ENCODE data around the gene SERPINI2. TPM values are rescaled to one million over a fixed set of nuclear protein-coding genes. Genes with fewer than 3 reads are reported as not detected.

Gene SERPINI2
- total and polyA plus RNA-seq, 2 of the 13 experiments (the other 11 are each of a cell fraction or from before 2014, with no cell fraction given) = not detected

DNA sequence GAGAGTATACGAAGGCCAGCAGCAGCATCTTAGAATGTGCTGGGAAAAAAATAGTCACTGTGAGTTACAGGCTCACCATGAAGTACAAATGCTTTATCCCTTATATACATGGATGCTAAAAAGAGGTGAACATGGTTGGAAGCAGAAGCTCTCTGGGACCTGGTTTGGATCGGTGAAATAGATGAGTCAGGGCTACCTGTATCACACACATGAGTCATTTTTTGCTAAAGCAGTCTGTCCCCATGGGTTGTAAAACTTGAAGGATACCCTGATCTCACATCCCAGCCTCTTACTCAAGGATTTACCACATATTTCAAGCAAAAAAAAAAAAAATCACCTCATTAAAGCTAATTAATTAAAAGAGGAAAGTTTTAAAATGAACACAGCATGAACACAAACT, 6.9 kb upstream of the SERPINI2 start (continued):
- TF ChIP-seq, protein P1, sequence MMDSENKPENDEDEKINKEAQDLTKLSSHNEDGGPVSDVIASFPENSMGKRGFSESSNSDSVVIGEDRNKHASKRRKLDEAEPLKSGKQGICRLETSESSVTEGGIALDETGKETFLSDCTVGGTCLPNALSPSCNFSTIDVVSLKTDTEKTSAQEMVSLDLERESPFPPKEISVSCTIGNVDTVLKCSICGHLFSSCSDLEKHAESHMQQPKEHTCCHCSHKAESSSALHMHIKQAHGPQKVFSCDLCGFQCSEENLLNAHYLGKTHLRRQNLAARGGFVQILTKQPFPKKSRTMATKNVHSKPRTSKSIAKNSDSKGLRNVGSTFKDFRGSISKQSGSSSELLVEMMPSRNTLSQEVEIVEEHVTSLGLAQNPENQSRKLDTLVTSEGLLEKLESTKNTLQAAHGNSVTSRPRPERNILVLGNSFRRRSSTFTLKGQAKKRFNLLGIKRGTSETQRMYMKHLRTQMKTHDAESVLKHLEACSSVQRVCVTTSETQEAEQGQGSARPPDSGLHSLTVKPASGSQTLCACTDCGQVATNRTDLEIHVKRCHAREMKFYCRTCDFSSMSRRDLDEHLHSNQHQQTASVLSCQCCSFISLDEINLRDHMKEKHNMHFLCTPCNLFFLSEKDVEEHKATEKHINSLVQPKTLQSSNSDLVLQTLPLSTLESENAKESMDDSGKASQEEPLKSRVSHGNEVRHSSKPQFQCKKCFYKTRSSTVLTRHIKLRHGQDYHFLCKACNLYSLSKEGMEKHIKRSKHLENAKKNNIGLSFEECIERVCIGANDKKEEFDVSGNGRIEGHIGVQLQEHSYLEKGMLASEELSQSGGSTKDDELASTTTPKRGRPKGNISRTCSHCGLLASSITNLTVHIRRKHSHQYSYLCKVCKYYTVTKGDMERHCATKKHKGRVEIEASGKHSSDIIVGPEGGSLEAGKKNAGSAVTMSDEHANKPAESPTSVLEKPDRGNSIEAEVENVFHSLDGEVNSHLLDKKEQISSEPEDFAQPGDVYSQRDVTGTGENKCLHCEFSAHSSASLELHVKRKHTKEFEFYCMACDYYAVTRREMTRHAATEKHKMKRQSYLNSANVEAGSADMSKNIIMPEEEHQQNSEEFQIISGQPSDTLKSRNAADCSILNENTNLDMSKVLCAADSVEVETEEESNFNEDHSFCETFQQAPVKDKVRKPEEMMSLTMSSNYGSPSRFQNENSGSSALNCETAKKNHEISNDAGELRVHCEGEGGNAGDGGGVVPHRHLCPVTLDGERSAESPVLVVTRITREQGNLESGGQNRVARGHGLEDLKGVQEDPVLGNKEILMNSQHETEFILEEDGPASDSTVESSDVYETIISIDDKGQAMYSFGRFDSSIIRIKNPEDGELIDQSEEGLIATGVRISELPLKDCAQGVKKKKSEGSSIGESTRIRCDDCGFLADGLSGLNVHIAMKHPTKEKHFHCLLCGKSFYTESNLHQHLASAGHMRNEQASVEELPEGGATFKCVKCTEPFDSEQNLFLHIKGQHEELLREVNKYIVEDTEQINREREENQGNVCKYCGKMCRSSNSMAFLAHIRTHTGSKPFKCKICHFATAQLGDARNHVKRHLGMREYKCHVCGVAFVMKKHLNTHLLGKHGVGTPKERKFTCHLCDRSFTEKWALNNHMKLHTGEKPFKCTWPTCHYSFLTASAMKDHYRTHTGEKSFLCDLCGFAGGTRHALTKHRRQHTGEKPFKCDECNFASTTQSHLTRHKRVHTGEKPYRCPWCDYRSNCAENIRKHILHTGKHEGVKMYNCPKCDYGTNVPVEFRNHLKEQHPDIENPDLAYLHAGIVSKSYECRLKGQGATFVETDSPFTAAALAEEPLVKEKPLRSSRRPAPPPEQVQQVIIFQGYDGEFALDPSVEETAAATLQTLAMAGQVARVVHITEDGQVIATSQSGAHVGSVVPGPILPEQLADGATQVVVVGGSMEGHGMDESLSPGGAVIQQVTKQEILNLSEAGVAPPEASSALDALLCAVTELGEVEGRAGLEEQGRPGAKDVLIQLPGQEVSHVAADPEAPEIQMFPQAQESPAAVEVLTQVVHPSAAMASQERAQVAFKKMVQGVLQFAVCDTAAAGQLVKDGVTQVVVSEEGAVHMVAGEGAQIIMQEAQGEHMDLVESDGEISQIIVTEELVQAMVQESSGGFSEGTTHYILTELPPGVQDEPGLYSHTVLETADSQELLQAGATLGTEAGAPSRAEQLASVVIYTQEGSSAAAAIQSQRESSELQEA (CRISPR knock-in tag; IDR thresholded peaks at IDR 0.05; ENCODE audit: not compliant biosample characterization) = no peak
- TF ChIP-seq NR1H2 (CRISPR knock-in tag; IDR thresholded peaks at IDR 0.05; ENCODE audit: borderline replicate concordance, low read depth) (no peak), ZNF296 (CRISPR knock-in tag; conservative IDR thresholded peaks at IDR 0.05) (no peak), JUNB (CRISPR knock-in tag; IDR thresholded peaks at IDR 0.05; ENCODE audit: borderline replicate concordance) (no peak), RFX3 (CRISPR knock-in tag; IDR thresholded peaks at IDR 0.05) (no peak), ETV6 (CRISPR knock-in tag; conservative IDR thresholded peaks at IDR 0.05) (no peak), ZBTB7A (CRISPR knock-in tag; IDR thresholded peaks at IDR 0.05) (no peak)
- TF ChIP-seq, protein P2, sequence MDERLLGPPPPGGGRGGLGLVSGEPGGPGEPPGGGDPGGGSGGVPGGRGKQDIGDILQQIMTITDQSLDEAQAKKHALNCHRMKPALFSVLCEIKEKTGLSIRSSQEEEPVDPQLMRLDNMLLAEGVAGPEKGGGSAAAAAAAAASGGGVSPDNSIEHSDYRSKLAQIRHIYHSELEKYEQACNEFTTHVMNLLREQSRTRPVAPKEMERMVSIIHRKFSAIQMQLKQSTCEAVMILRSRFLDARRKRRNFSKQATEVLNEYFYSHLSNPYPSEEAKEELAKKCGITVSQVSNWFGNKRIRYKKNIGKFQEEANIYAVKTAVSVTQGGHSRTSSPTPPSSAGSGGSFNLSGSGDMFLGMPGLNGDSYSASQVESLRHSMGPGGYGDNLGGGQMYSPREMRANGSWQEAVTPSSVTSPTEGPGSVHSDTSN (CRISPR knock-in tag; IDR thresholded peaks at IDR 0.05) = no peak
- TF ChIP-seq, protein P3, sequence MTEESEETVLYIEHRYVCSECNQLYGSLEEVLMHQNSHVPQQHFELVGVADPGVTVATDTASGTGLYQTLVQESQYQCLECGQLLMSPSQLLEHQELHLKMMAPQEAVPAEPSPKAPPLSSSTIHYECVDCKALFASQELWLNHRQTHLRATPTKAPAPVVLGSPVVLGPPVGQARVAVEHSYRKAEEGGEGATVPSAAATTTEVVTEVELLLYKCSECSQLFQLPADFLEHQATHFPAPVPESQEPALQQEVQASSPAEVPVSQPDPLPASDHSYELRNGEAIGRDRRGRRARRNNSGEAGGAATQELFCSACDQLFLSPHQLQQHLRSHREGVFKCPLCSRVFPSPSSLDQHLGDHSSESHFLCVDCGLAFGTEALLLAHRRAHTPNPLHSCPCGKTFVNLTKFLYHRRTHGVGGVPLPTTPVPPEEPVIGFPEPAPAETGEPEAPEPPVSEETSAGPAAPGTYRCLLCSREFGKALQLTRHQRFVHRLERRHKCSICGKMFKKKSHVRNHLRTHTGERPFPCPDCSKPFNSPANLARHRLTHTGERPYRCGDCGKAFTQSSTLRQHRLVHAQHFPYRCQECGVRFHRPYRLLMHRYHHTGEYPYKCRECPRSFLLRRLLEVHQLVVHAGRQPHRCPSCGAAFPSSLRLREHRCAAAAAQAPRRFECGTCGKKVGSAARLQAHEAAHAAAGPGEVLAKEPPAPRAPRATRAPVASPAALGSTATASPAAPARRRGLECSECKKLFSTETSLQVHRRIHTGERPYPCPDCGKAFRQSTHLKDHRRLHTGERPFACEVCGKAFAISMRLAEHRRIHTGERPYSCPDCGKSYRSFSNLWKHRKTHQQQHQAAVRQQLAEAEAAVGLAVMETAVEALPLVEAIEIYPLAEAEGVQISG (CRISPR knock-in tag; IDR thresholded peaks at IDR 0.05) = no peak
